Neural cell (in vitro differentiated cells): ENCODE measurements around the gene HIVEP2. TPM values are rescaled to one million over a fixed set of nuclear protein-coding genes. Genes with fewer than 3 reads are reported as not detected.

Source experiments
- H2AFZ ChIP-seq: fragments of 200-600, 300-800 bp; sonication (generic), shearing (Covaris generic); 2 replicates; pipeline ENCODE4 v1.6.0; 2014; ENCODE audit warnings: low read depth, mild to moderate bottlenecking, antibody characterized with exemption, low read length, moderate library complexity
- H3F3A ChIP-seq: fragments of 200-600 bp; shearing (Covaris generic); 2 replicates; pipeline ENCODE4 v1.6.1; 2016; ENCODE audit warnings: mild to moderate bottlenecking, moderate library complexity, mixed read lengths, antibody characterized with exemption, low read length; ENCODE audit not compliant: insufficient read depth, poor library complexity, severe bottlenecking
- H3K27ac ChIP-seq: fragments of 200-600, 300-800 bp; sonication (generic), shearing (Covaris generic); 2 replicates; pipeline ENCODE4 v1.5.1; 2014; ENCODE audit warnings: mild to moderate bottlenecking, low read length, moderate library complexity
- H3K27me3 ChIP-seq: fragments of 300-800, 200-600 bp; sonication (generic), shearing (Covaris generic); 2 replicates; pipeline ENCODE4 v1.6.0; 2014; ENCODE audit warnings: mild to moderate bottlenecking, low read depth, low read length, moderate library complexity; ENCODE audit not compliant: insufficient read depth
- H3K36me3 ChIP-seq: fragments of 300-800, 200-600 bp; sonication (generic), shearing (Covaris generic); 2 replicates; pipeline ENCODE4 v1.5.1; 2014; ENCODE audit warnings: mild to moderate bottlenecking, antibody characterized with exemption, low read length, moderate library complexity; ENCODE audit not compliant: insufficient read depth
- H3K4me2 ChIP-seq: fragments of 300-800, 200-600 bp; sonication (generic), shearing (Covaris generic); 2 replicates; pipeline ENCODE4 v1.6.0; 2014; ENCODE audit warnings: mild to moderate bottlenecking, low read length
- H3K4me3 ChIP-seq: fragments of 300-800, 200-600 bp; sonication (generic), shearing (Covaris generic); 2 replicates; pipeline ENCODE4 v1.5.1; 2014; ENCODE audit warnings: mild to moderate bottlenecking, low read length, moderate library complexity
- H3K79me2 ChIP-seq: fragments of 200-600 bp; shearing (Covaris generic); replicated peaks from 2 replicates; pipeline ENCODE4 v1.6.0; 2014; ENCODE audit warnings: mild to moderate bottlenecking, low read length, moderate library complexity; ENCODE audit not compliant: insufficient read depth
- H3K9ac ChIP-seq: fragments of 300-800, 200-600 bp; sonication (generic), shearing (Covaris generic); 2 replicates; pipeline ENCODE4 v1.6.1; 2016; ENCODE audit warnings: mild to moderate bottlenecking, low read length, mixed read lengths
- H3K9me2 ChIP-seq: fragments of 200-600 bp; shearing (Covaris generic); 2 replicates; pipeline ENCODE4 v1.6.1; 2016; ENCODE audit warnings: mild to moderate bottlenecking, low read length, mixed read lengths; ENCODE audit not compliant: insufficient read depth
- H3K9me3 ChIP-seq: fragments of 200-600, 300-800 bp; sonication (generic), shearing (Covaris generic); 2 replicates; pipeline ENCODE4 v1.6.1; 2016; ENCODE audit warnings: mild to moderate bottlenecking, mixed run types, low read length, moderate library complexity, mixed read lengths
- H4K20me1 ChIP-seq: fragments of 200-600 bp; shearing (Covaris generic); 2 replicates; pipeline ENCODE4 v1.6.1; 2016; ENCODE audit warnings: mild to moderate bottlenecking, mixed run types; ENCODE audit not compliant: insufficient read depth
- CTCF ChIP-seq: fragments of 450-650 bp; IDR thresholded peaks from 2 replicates; pipeline ENCODE4 v1.5.1; 2014; ENCODE audit warnings: antibody characterized with exemption, mild to moderate bottlenecking, moderate library complexity; ENCODE audit not compliant: poor library complexity, severe bottlenecking
- EP300 ChIP-seq: fragments of 450-650 bp; conservative IDR thresholded peaks from 2 replicates; pipeline ENCODE4 v1.6.1; 2014; ENCODE audit warnings: antibody characterized with exemption, mild to moderate bottlenecking, moderate library complexity; ENCODE audit not compliant: poor library complexity, severe bottlenecking
- EZH2 ChIP-seq: fragments of 200-600, 300-800 bp; shearing (Covaris generic), sonication (generic); IDR thresholded peaks from 2 replicates; pipeline ENCODE4 v1.6.1; 2014; ENCODE audit warnings: antibody characterized with exemption, low read length, borderline replicate concordance, mild to moderate bottlenecking; ENCODE audit not compliant: insufficient read depth, poor library complexity, severe bottlenecking
- MXI1 ChIP-seq: fragments of 450-650 bp; conservative IDR thresholded peaks from 2 replicates; pipeline ENCODE4 v1.6.1; 2014; ENCODE audit warnings: antibody characterized with exemption, mild to moderate bottlenecking; ENCODE audit not compliant: poor library complexity, severe bottlenecking
- POLR2AphosphoS5 ChIP-seq: IDR thresholded peaks from 2 replicates; pipeline ENCODE4 v1.6.1; 2012
- RAD21 ChIP-seq: fragments of 450-650 bp; conservative IDR thresholded peaks from 2 replicates; pipeline ENCODE4 v1.6.1; 2014; ENCODE audit warnings: antibody characterized with exemption, mild to moderate bottlenecking, moderate library complexity
- REST ChIP-seq: IDR thresholded peaks from 2 replicates; pipeline ENCODE4 v1.6.1; 2012; ENCODE audit warnings: borderline replicate concordance
- SMC3 ChIP-seq: fragments of 450-650 bp; conservative IDR thresholded peaks from 2 replicates; pipeline ENCODE4 v1.6.1; 2014; ENCODE audit warnings: antibody characterized with exemption, mild to moderate bottlenecking, moderate library complexity; ENCODE audit not compliant: poor library complexity
- TAF1 ChIP-seq: IDR thresholded peaks from 2 replicates; pipeline ENCODE4 v1.6.1; 2012; ENCODE audit warnings: low read depth
- polyA plus RNA-seq: library from polyadenylated mRNA; depleted of rRNA; stranded (reverse); fragments of >200 nt; gene quantifications from 2 replicates; pipeline ENCODE4 v1.2.3, GENCODE V29; 2014

HIVEP2 gene
- polyA plus RNA-seq, 1 donor from 2014 or later: 6.0 TPM

GRCh38 chr6:142752348-142752747 lies 192.6 kb downstream of the HIVEP2 start:
- Histone ChIP-seq H3K9me3 (no peaks in the 10 kb centered on the region), H3K36me3 (no peaks in the 10 kb centered on the region), H3K4me3 (no peak overlapping the region), H3K4me2 (no peak overlapping the region), H3K9me2 (no peaks in the 10 kb centered on the region), H3K9ac (no peak overlapping the region), H2AFZ (no peak overlapping the region), H3K79me2 (no peaks in the 10 kb centered on the region), H4K20me1 (no peaks in the 10 kb centered on the region), H3K27me3 (no peaks in the 10 kb centered on the region), H3F3A (no peaks in the 10 kb centered on the region), H3K27ac (no peak overlapping the region)
- no peak for TF ChIP-seq REST
- no peak for TF ChIP-seq TAF1
- TF ChIP-seq RAD21: no peak
- TF ChIP-seq CTCF: no peak
- no peak for TF ChIP-seq EP300
- no peak for TF ChIP-seq MXI1
- no peak for TF ChIP-seq POLR2AphosphoS5
- TF ChIP-seq SMC3: no peak
- TF ChIP-seq EZH2: no peak

GRCh38 chr6:142751452-142751851 lies 193.5 kb downstream of the HIVEP2 start:
- no peak overlapping the region for H3K27ac ChIP-seq
- TF ChIP-seq POLR2AphosphoS5 (no peak), EZH2 (no peak), EP300 (no peak), TAF1 (no peak), CTCF (no peak), RAD21 (no peak), SMC3 (no peak)
- H3K9ac ChIP-seq: no peak overlapping the region
- no peak overlapping the region for H3K4me3 ChIP-seq
- H3K79me2 ChIP-seq: no peaks in the 10 kb centered on the region
- H3K9me3 ChIP-seq: no peaks in the 10 kb centered on the region
- H3K4me2 ChIP-seq: no peak overlapping the region
- H3K27me3 ChIP-seq: no peaks in the 10 kb centered on the region
- H4K20me1 ChIP-seq: no peaks in the 10 kb centered on the region
- H2AFZ ChIP-seq: no peak overlapping the region
- H3F3A ChIP-seq: no peaks in the 10 kb centered on the region
- no peaks in the 10 kb centered on the region for H3K9me2 ChIP-seq
- H3K36me3 ChIP-seq: no peaks in the 10 kb centered on the region
